ENCODE measurements around the gene ZFYVE27.
A peak's percentile ranks its signal among the peaks of the same experiment; 100 is the strongest.

The ZFYVE27 gene

DNA sequence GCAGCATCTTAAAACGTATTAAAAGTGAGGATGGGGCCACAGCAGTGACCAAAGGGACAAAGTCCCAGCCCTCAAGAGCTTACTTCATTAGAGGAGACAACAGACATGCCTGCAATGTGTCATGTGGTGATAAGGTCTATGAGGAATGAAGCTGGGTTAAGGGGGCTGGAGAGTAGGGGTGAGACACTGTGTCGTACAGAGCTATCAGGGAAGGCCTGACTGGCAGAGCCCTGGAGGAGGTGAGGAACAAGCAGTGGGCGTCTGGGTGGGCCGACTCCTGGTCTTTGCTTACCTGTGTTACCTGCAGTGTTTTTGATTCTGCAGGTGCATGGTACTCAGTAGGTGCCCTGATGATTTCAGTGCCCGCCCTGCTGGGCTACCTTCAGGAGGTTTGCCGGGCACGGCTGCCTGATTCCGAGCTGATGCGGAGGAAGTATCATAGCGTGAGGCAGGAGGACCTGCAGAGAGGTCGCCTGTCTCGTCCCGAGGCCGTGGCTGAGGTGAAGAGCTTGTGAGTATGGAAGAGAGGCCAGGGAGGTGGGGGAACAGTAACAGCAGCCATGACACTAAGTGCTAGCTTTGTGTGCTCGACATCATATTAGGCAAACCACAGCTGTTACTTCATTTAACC, 7.6 kb downstream of the ZFYVE27 start:
- no peak for DNase-seq

DNA sequence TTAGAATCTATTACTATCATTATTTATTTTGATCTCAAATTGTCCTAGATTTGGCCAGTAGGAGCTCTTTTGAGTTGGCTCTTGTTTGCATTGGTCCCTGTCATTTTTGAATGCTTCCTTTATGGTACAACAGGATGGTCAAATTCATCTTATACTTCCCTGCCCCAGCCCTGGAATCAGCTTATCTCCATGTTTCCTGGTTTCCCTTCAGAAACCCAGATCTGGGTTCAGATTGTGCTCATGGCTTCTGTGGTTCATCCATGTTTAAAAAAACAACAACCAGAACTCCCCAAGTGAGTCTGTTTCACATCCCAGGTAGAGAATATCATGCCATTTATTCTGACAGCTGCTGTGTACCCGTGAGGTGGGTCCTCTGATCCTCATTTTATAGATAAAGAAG, 10.6 kb downstream of the ZFYVE27 start:
- no peak for DNase-seq

- no peak for DNase-seq
Observed at GRCh38 chr10:97748116-97748515, 11.2 kb downstream of the ZFYVE27 start.

DNA sequence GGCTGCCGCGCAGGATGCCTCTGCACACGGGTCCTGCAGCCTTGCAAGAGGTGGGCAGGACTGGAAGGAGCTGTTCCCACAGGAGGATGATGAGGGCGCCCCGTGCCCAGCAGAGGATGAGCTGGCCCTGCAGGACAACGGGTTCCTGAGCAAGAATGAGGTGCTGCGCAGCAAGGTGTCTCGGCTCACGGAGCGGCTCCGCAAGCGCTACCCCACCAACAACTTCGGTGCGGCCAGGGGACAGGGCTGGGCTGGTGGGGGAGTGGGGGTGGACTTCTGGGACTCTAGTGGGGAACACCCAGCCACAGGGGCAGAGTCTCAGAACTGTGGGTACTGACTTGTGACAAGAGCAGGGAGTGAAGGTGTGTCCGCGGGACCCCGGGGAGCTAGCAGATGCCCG, 16.0 kb downstream of the ZFYVE27 start:
- DNase-seq: no peak

- no peak for DNase-seq
Observed at GRCh38 chr10:97754726-97755125, 17.8 kb downstream of the ZFYVE27 start.

DNA sequence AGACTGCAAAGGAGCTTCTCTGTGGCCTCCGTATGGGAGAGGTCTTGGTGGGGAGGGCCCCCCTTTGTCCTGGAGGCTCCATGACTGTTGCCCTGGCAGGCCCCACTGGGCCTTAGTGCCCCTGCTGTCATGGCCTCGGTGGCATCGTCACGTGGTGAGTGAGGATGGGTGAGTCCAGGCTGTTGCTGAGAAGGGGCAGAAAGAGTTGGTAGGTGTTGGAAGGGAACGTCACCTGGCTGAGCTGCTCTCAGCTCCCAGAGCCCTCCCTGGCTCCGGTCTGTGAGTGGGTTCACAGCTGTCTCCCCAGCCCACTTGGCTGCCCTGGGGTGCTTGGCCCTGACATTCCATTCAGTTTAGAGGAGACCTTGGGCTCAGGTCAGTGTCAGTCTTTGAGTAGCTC, 18.8 kb downstream of the ZFYVE27 start:
- no peak for DNase-seq

GRCh38 chr10:97757471-97757870, 20.5 kb downstream of the ZFYVE27 start:
- no peak for DNase-seq

DNA sequence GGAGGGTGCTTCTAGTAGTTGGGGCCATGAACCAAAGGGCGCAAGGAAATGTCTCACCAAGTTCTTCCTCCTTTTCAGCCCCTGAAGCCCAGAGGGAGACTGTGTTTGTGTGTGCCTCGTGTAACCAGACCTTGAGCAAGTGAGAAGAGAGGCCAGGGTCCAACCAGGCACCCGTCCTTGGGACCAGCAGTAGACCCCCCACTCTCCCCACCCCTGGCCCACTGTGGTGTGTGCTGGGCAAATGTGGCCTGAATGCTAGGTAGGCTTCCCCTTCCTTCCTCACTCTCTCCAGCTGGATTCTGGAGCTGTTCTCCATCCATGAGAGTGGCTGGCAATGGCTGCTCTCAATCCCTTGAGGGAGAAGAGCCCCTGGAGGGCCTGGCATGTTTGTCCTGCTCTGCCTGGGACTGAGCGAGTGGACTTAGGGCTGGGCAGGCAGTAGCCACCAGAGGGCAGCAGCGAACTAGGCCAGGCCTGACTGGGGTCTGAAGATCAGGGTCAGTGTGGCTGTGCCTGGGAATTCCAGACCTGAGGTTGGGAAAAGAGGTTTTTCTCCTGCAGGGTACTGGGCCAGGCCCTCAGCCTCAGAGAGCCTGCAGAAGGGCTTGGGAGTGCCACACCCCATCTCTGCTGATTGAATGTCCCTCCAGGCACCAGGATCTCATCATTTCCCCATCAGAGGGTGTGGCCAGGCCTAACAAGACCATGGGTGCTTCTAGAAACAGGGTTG, 22.4 kb downstream of the ZFYVE27 start:
- DNase-seq: peak; percentile 72

GRCh38 chr10:97759946-97760345, 23.0 kb downstream of the ZFYVE27 start:
- no peak for DNase-seq

- no peak for DNase-seq
Observed at GRCh38 chr10:97760461-97761257, 23.7 kb downstream of the ZFYVE27 start.

- DNase-seq: no peak
Observed at GRCh38 chr10:97761331-97761865, 24.5 kb downstream of the ZFYVE27 start.

- no peak for DNase-seq
Observed at GRCh38 chr10:97762056-97762455, 25.1 kb downstream of the ZFYVE27 start.

- no peak for DNase-seq
Observed at GRCh38 chr10:97762816-97763215, 25.9 kb downstream of the ZFYVE27 start.

DNA sequence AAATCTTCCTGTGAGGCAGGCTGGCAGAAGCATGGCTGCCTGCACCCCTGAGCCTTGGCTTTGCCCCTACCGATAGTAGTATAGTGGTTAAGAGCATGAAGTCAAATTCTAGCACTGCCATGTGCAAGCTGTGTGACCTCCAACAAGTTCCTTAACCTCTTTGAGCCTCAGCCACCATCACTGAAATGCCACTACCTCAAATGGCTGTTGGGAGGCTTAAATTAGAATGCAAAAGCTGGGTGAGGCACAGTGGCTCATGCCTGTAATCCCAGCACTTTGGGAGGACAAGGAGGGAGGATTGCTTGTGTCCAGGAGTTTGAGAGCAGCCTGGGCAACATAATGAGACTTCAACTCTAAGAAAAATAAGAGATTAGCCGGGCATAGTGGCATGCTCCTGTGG, 26.5 kb downstream of the ZFYVE27 start:
- DNase-seq: no peak

DNA sequence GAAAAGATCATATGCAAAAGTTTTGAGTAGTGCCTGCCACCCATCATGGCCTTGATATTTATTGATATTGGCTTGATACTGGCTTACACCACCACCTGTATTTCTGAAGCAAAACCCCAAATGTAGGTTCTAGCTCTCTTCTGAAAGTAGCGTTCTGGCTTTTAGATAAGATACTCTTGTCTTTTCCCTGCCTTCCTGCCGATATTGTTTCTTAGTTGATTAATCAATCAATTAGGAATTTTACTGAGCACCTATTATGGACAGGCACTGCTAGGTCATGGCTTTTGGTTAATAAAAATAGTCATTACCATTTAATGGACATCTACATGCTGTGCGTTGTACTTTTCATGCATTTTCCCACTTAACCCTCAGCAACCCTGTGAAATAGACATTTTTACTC, 27.0 kb downstream of the ZFYVE27 start:
- no peak for DNase-seq

DNA sequence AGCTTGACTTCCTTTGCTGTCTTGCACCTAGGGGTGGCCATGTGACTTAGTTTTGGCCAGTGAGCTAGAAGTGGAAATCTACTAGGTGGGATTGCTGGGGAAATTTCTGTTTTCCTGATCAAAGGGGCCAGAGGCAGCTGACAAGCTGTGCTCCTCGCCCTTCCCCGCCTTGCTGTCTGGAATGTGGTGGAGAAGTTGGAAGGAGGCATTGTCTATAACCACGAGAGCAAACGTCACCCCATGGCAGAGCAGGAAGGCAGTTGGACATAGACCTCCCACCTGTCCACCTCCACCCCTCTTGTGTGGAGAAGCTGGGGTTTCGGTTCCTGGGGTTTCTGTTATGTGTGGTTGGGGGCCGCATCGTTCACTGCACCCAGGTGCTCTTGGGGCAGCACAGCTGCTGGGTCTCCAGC, 27.6 kb downstream of the ZFYVE27 start:
- DNase-seq: no peak

- DNase-seq: no peak
Observed at GRCh38 chr10:97765201-97765600, 28.3 kb downstream of the ZFYVE27 start.

- DNase-seq: no peak
Observed at GRCh38 chr10:97766106-97766810, 29.3 kb downstream of the ZFYVE27 start.

- no peak for DNase-seq
Observed at GRCh38 chr10:97766996-97767924, 30.3 kb downstream of the ZFYVE27 start.

- no peak for DNase-seq
Observed at GRCh38 chr10:97768322-97769315, 31.7 kb downstream of the ZFYVE27 start.

GRCh38 chr10:97770255-97770654, 33.3 kb downstream of the ZFYVE27 start:
- no peak for DNase-seq

Measured in stimulated activated CD8-positive, alpha-beta memory T cell treated with anti-CD3 and anti-CD28 coated beads, Interleukin-4, amount 100 ng/mL, for 48 hours (primary cell).